KG1 (cell line): ENCODE measurements around the gene NPC2.
"Not testable (repeated sequence)": the region's sequence is repeated elsewhere in the genome, so short reads cannot be mapped to it uniquely, and the experiment has no call there.

Experiments
- DNase-seq: peaks from one replicate; lab custom pipeline; 2025; lab: John Stamatoyannopoulos, UW

The NPC2 gene

DNA sequence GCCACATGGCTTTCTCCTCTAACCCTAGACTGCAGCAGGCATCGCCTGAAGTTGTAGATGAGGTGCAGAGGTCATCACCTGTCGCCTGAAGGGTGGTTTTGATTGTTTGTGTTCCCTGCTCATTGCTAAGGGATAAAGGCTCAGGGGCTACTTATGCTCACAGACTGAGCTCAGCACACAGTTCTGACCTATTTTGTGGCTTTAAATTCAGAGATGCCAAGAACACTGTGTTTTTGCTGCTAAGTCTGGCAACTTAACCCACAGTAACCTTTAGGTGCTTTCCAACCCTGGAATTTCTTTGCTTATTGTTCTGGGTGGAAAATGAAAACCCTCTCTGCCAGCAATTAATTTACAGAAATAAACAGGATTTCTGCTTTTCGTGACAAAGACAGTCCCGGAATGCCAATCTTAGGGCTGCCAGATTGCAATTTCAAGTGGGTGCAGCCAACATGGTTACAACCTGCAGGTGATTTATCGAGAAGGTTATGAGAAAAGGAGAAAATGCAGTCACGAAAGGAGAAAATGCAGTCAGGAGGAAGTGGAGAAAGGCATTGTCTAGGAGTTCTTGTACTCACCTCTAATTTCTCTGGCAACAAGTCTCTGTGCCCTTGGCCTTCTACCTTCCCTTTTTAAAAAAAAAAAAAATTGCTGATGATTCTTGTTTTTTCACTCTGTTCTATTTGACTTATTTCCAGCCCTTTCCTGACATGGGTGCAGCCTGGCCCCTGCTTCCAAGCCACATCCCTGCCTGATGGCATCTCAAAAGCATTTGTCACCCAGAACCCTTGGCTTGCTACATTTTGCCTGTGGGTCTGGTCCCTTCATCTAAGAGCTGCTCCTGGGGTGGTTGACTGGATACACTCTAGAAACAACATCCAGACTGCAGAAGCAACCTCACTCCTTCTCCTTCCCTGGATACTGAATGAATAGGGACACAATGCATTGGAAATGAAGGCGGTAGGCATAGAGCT lies 23.3 kb downstream of the NPC2 start:
- DNase-seq = no peak

DNA sequence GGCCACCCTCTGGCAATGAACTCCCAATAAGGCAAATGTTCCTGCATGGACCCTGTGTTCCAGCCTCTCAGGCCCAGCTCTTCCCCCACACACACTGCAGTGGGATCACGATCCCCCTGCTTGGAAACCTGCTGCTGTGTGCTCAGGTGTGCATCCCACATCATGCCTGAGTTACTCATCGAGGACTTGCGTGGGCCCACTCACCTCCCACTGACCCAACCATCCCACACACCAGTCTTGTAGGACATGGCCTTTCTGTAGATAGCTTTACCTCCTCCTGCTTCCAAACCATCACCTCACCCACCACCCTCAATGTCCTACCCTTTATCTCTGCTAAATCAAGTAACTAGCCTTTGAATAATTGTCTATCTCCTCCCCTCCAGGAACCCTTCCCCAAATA lies 24.6 kb downstream of the NPC2 start:
- DNase-seq = no peak

DNA sequence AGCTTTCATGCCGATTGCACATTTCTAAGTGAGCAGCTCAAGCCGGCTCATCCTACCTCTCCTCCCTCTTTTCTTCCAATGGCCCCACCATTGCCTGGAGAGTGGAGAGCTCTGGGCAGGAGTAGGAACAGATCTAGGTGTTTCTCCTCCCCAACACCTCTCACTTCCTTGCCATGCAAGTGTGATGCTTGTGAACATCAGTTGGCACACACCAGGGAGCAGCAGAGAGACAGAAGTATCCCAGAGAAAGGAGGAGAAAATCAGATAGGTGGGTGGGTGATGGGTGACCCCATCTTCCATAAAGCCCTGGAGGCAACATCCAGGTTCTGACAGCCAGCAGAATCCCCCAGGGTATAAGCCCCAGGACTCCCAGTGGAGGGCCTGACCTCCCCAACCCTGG lies 27.8 kb downstream of the NPC2 start:
- no peak for DNase-seq

DNA sequence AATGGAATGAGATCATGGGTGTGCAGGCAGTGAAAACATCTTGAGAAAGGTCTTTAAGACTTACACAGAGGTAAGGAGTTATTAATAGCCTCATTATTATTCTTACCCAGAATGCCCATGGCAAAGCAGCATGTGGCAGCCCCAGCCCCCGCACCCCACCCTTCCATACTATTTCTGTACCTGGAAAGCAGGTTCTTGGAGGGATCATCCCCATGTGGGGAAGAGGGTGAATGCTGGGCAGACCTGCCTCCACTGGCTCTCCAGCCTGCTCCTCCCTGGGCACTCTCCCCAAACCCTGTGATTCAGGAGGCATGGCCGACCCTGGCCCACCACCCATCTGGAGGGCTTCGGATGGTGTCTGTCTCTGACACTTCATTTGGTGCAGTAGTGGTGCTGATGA lies 28.3 kb downstream of the NPC2 start:
- DNase-seq = no peak

DNA sequence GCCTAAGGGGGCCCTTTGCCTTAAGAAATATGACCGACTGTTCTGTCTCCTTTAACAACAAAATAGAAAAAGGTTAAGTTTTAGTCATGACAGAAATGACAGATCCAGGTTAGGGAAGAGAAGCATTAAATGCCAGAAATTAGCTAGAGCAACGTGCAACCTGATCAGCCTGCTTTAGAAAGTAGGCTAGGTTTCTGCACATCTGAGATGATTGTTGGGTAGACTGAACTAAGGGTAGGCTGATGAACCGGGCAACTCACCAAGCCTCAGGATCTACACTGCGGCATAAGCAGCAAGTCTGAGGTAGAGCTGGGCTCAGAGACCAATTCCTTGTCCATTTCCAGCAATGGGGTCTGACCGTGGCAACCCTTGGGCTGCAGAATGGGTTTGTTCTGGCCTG lies 29.4 kb downstream of the NPC2 start:
- no peak for DNase-seq

DNA sequence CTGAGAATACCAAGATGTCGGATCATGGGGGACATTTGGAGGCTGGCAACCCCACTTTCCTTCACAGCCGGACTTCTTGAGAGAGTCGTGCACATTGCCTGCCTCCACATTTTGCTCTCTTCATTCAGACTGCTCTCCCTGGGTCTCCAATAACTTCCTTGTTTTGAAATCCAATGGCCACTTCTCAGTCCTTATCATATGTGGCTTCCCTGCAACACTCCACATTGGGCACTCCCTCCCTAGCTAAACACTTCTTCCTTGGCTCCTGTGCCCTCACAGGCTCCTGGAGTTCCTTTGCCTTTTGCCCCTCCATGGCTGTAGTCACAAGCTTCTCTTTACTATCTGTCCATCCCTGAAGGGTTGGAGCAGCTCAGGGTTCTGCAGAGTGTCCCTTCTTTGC lies 30.1 kb downstream of the NPC2 start:
- DNase-seq = no peak

DNA sequence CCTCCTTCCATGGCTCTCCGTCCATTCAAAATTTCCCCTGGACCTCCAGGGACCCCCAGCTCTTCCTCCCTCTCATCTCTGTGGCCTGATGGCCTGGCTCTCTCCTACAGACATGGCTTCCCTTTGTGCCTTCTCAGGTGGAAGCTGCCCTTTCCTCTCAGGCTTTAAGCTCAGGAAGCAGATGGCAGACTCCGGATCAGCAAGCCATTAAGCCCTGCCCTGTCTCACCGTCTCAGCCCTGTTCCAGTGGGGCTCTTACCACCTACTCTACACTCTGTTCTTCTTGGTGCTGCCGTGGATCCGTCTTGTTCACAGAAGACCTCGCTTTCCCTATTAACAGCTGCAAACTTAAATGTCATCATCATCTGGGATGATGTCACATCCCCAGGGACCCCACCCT lies 33.1 kb downstream of the NPC2 start:
- DNase-seq = no peak

DNA sequence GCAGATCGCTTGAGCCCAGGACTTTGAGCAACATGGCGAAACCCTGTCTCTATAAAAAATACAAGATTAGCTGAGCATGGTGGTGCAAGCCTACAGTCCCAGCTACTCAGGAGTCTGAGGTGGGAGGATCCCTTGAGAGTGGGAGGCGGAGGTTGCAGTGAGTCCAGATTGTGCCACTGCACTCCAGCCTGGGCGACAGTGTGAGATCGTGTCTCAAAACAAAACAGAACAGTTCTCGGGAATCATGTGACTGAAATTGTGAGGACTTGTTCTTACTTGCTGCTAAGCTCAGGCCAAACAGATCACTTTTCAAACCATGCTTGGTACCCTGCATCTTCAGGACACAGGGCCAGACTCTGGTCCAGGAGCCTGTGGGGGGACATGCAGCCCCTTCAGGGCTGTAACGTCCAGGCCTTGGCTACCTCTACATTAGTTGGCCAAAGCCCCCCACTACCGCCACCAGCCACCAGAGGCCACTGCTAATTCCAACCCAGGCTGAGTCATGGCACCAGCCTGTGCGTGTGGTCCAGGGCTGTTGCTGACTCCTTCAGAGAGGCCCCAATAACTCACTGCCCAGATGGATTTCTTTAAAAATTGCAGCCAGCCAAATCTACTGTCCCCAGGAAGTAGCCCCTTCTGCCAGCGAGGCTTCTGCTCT lies 33.7 kb downstream of the NPC2 start:
- no peak for DNase-seq

DNA sequence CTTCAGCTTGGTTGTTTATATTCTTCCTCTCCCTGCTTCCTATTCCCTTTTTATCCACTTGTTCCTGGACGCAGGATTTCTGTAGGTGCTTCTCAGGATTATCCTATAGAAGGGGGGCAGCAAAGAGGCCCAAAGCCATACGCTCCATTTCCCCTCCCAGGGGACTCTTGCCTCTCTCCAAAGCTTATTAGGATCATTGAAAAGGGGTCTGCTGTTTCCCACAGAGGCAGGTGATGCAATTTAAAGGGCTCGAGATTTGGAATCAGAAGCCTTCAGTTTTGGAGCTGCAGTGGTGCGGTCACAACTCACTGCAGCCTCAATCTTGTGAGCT lies 35.6 kb downstream of the NPC2 start:
- no peak for DNase-seq

DNA sequence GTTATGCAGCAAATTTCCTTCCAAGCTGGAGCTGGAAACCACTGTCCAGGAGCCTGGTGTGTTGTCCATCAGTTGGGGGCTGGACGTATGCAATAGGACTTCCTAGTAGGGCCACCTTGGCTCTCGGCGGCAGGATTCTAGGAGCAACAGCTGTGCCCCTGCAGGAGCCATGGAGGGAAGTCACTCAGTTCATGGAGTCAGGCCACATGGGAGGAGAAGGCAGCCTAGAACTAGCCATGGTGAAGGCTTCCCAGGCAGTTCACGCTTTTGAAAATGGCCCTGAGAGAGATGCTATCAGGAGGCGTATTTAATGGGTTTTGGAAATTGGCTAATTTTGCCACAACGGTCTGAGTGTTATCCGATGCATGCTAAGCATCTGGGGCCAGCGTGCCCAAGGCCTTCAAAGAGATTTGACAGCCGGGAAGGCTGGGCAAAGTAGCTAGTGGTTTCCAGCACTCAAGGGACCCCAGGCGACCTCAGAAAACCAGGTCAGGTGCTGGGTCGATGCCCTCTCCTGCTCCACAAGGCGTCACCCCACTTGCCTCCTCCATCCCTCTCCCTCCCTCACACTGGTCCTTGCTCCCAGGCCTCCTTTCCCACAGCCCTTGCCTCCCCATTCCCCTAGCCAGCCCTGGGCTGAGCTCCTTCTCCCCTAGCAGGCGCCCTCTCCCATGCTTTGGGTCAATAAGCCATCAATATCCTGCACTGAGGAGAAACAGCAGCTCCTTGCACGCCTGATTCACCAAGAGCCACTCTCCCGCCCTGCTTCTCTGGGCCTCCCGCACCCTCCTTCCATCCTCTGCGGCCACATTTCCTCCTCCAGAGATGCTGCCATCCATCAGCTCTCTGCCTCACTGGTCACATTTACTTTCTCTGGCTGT lies 36.2 kb downstream of the NPC2 start:
- DNase-seq = no peak

DNA sequence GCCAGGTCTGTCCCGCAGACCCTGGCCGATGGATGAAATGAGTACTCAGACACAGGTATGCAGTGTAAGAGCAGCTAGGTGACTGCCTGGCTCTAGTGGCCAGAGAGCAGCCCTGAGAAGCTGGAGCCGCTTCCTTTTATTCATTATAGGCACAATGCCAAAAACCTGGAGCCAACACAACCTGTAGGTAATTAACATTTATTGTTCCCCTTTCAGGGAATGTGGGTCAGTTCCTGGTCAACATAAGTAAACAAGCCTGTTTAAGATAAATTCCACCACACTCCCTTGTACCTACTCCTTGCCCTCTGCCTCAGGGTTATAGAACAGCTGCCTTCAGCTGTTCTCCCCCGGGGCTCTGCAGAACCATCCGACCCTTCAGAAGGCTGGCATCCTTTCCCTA lies 38.7 kb downstream of the NPC2 start:
- DNase-seq = not testable (repeated sequence)

DNA sequence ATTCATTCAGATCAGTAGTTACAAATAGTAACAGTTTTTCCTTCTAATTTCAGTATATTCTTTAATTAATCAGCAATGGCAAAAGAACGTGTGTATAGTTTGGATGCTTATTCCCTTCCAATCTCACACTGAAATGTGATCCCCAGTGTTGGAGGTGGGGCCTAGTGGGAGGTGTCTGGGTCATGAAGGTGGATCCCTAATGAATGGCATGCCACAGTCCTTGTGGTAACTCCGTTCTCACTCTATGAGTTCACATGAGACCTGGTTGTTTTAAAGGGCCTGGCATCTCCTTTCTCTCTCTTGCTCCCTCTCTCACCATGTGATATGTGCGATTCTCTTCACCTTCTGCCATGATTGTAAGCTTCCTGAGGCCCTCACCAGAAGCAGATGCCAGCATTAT lies 48.2 kb downstream of the NPC2 start:
- no peak for DNase-seq

DNA sequence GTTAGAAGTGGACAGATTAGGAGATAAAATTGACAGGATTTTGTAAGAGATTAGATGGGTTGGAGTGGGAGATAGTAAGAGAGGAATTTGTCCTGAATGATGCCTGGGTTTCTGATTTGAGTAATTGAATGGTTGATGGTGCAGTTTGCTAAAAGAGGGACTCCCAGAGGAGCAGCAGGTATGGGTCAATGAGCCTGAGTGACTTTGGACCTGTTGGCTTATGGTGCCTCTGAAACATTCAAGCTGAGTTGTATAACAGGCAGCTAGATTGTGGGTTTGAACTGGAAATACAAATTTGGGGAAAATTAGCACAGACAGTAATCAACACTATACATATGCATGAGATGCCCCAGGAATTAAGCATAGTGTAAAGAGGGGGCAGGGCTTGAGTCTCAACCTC lies 50.3 kb downstream of the NPC2 start:
- no peak for DNase-seq

DNA sequence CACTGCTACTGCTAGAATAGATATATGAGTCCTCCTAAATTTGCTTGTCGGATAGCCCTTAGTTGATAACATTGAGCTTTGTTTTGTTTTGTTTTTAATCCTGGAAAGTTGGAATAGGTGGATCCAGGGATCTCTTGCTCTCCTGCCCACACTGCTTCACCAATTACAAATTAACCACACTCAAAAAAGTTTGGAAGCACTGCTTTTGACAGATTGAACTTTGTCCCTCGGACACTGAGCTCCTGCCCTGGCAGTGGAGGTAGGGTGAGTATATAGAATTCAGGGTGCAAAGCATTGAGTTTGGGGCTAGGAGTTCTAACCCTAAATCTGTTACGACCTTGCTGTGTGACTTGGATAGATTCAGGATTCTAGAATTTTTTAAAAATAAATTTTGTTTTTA lies 52.0 kb downstream of the NPC2 start:
- no peak for DNase-seq

DNA sequence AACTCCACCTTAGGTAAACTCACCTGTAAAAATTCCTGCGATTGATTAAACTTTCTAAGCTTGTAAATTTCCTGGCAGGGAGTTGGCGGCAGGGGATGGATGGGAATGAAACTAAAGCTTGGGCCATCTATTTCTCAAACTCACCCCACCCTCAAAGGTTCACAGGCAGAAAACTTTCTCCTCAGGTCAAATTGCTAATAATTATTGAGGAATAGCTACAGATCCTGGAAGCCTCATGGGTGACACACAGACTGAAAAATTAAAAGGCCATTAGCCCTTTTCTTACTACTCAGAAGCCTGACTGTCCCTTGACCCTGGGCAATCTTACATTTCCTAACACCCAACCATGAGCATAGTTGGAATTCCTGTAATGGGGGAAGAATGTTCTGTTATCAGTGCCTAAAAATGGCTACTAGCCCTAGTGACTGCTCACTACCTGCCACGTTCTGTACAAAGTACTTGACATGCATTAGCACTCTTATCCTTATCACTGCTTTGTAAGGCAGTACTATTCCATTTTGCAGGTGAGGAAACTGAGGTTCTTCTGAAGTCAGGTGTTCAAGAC lies 54.7 kb downstream of the NPC2 start:
- no peak for DNase-seq

DNA sequence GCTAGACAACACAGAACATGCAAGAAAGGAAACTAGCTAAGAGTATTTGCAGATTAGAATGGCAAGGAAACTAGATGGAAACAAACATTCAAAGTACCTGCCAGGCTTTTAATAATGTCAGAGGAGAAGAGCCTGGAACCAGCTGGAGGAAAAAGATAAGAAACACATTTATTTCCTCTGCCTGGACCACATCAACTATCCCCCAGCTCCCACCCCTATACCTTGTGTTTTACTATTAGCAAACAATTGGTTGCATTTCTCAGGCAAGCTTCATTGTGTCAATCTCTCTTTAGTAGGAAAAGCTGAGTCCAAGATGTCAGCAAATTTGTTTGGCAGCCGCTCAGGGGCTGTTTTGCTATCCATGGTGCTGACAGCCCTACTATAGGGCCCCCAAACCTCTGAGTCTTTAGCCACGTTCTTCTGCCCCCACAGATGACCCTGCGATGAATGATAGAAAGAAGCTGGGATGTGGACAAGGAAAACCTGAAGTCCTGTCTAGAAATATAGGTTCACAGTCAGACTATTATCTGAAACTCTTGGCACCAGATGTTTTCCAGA lies 55.5 kb downstream of the NPC2 start:
- DNase-seq = no peak

DNA sequence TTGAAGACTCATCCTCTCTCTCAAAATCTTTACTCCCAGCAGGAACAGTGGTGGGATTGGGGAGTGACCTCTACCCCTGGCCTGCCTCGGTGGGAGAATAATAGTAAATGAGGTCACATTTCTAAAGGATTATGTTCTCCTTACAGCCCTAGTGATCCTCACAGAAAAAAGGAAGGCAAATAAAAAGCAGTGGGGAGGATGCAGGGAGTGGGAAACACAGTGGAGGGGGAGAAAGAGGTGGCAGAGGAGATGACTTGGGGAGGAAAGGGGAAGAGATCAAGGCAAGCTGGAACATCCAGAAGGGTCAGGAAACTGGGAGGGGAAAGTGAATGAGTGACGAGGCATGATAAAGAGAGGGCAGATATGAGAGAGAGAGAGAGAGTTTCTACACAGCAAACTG lies 58.8 kb downstream of the NPC2 start:
- no peak for DNase-seq

DNA sequence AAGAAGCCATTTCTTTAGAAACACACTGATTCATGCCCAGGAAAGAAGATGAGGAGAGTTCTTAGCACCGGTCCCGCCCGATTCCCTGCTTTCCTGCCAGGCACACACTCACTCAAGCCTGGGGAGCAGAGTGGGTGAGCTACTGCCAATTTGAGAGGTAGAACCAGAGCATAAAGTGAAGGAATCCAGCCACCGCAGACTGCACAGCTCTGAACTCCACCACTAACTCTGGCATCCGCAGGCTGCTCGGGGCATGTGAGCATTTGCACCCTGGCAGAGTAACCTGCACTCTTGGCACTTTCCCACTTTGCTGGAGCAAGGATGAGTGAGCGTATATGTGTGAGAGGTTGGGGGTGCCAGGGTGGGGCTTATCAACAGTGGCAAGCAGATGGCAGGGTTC lies 63.1 kb downstream of the NPC2 start:
- DNase-seq = no peak
